H9 (cell line): ENCODE results near the gene CDH18. TPM values are rescaled to one million over a fixed set of nuclear protein-coding genes. Genes with fewer than 3 reads are reported as not detected.

Source experiments
- DNase-seq: peaks from one replicate; pipeline ENCODE4 v3.0.0-alpha.2; 2017
- H2AFZ ChIP-seq: one replicate; pipeline ENCODE4 v1.6.1; 2013; ENCODE audit warnings: mild to moderate bottlenecking, low read length, control low read depth, moderate library complexity
- H2AK5ac ChIP-seq: 2 replicates; pipeline ENCODE4 v1.6.1; 2013; ENCODE audit warnings: low read length, control low read depth, mixed read lengths; ENCODE audit not compliant: insufficient read length
- H2BK120ac ChIP-seq: one replicate; pipeline ENCODE4 v1.6.1; 2013; ENCODE audit warnings: low read depth, mild to moderate bottlenecking, low read length, control low read depth, inconsistent platforms; ENCODE audit not compliant: poor library complexity, severe bottlenecking
- H2BK12ac ChIP-seq: 2 replicates; pipeline ENCODE4 v1.6.1; 2013; ENCODE audit warnings: low read length, control low read depth, mixed read lengths, low read depth; ENCODE audit not compliant: insufficient read length
- H2BK15ac ChIP-seq: 2 replicates; pipeline ENCODE4 v1.6.1; 2013; ENCODE audit warnings: low read depth, low read length, control low read depth
- H2BK20ac ChIP-seq: one replicate; pipeline ENCODE4 v1.6.1; 2013; ENCODE audit warnings: low read depth, mild to moderate bottlenecking, low read length, control low read depth, inconsistent platforms; ENCODE audit not compliant: poor library complexity, severe bottlenecking
- H2BK5ac ChIP-seq: 2 replicates; pipeline ENCODE4 v1.6.1; 2013; ENCODE audit warnings: low read length, control low read depth, mixed read lengths; ENCODE audit not compliant: insufficient read length
- H3K14ac ChIP-seq: 2 replicates; pipeline ENCODE4 v1.6.1; 2013; ENCODE audit warnings: low read length, control low read depth; ENCODE audit not compliant: insufficient read depth
- H3K18ac ChIP-seq: 2 replicates; pipeline ENCODE4 v1.6.1; 2013; ENCODE audit warnings: low read depth, mild to moderate bottlenecking, mixed read lengths, low read length, control low read depth; ENCODE audit not compliant: insufficient read length
- H3K23ac ChIP-seq: 2 replicates; pipeline ENCODE4 v1.6.1; 2013; ENCODE audit warnings: low read length, control low read depth, mixed read lengths, low read depth; ENCODE audit not compliant: insufficient read length
- H3K23me2 ChIP-seq: 2 replicates; pipeline ENCODE4 v1.6.1; 2013; ENCODE audit warnings: low read depth, mild to moderate bottlenecking, mixed read lengths, low read length, control low read depth; ENCODE audit not compliant: insufficient read length, poor library complexity, severe bottlenecking
- H3K27ac ChIP-seq: 2 replicates; pipeline ENCODE4 v1.5.1; 2013; ENCODE audit warnings: low read length, control low read depth, mixed read lengths, low read depth; ENCODE audit not compliant: insufficient read length
- H3K27me3 ChIP-seq: 2 replicates; pipeline ENCODE4 v1.6.1; 2013; ENCODE audit warnings: low read length, control low read depth, inconsistent platforms; ENCODE audit not compliant: insufficient read depth
- H3K4ac ChIP-seq: 2 replicates; pipeline ENCODE4 v1.6.1; 2013; ENCODE audit warnings: low read depth, mild to moderate bottlenecking, control low read depth, inconsistent platforms, low read length, moderate library complexity
- H3K4me1 ChIP-seq: 2 replicates; pipeline ENCODE4 v1.6.1; 2013; ENCODE audit warnings: low read length, control low read depth, inconsistent platforms; ENCODE audit not compliant: insufficient read depth
- H3K4me2 ChIP-seq: 2 replicates; pipeline ENCODE4 v1.6.1; 2013; ENCODE audit warnings: low read length, control low read depth, mixed read lengths; ENCODE audit not compliant: insufficient read length, insufficient read depth
- H3K56ac ChIP-seq: 2 replicates; pipeline ENCODE4 v1.6.1; 2013; ENCODE audit warnings: low read depth, mild to moderate bottlenecking, mixed read lengths, low read length, control low read depth; ENCODE audit not compliant: insufficient read length
- H3K79me1 ChIP-seq: 2 replicates; pipeline ENCODE4 v1.6.1; 2013; ENCODE audit warnings: low read depth, mild to moderate bottlenecking, moderate library complexity, low read length, control low read depth, inconsistent platforms; ENCODE audit not compliant: insufficient read depth, poor library complexity, severe bottlenecking
- H3K79me2 ChIP-seq: 2 replicates; pipeline ENCODE4 v1.6.1; 2013; ENCODE audit warnings: low read length, control low read depth, inconsistent platforms; ENCODE audit not compliant: insufficient read depth
- H3K9ac ChIP-seq: 2 replicates; pipeline ENCODE4 v1.6.1; 2013; ENCODE audit warnings: low read length, control low read depth, mixed read lengths; ENCODE audit not compliant: insufficient read length; ENCODE audit errors: extremely low read depth
- H3K9me3 ChIP-seq: one replicate; pipeline ENCODE4 v1.6.1; 2013; ENCODE audit warnings: low read depth, low read length, inconsistent platforms; ENCODE audit not compliant: control insufficient read depth
- H3T11ph ChIP-seq: one replicate; pipeline ENCODE4 v1.6.1; 2013; ENCODE audit warnings: mild to moderate bottlenecking, low read length, control low read depth, inconsistent platforms
- H4K20me1 ChIP-seq: one replicate; pipeline ENCODE4 v1.6.1; 2013; ENCODE audit not compliant: control insufficient read depth, insufficient read length, insufficient read depth
- H4K5ac ChIP-seq: 2 replicates; pipeline ENCODE4 v1.6.1; 2013; ENCODE audit warnings: low read depth, mild to moderate bottlenecking, mixed read lengths, low read length, control low read depth; ENCODE audit not compliant: insufficient read length
- H4K8ac ChIP-seq: replicated peaks from 2 replicates; pipeline ENCODE4 v1.6.1; 2013; ENCODE audit warnings: low read length, control low read depth, mixed read lengths, low read depth; ENCODE audit not compliant: insufficient read length
- H4K91ac ChIP-seq: 2 replicates; pipeline ENCODE4 v1.6.1; 2013; ENCODE audit warnings: low read depth, mild to moderate bottlenecking, moderate library complexity, mixed read lengths, low read length, control low read depth; ENCODE audit not compliant: insufficient read length
- H3K27ac Mint-ChIP-seq, 3 experiments: 2 replicates in 2 of 3; 3 replicates in 1 of 3; pipeline ENCODE4 v1.8.0; 2020 to 2021; ENCODE audit warnings: mixed read lengths in 3 of 3, mild to moderate bottlenecking in 1 of 3, moderate library complexity in 1 of 3
- H3K27me3 Mint-ChIP-seq: 2 replicates; pipeline ENCODE4 v1.8.0; 2021; ENCODE audit warnings: low read depth, mild to moderate bottlenecking, moderate library complexity, mixed read lengths
- H3K36me3 Mint-ChIP-seq, 3 experiments: 2 replicates in 2 of 3; 3 replicates in 1 of 3; pipeline ENCODE4 v1.8.0; 2020 to 2021; ENCODE audit warnings: low read depth in 3 of 3, mixed read lengths in 3 of 3; ENCODE audit not compliant: insufficient read depth in 1 of 3
- H3K4me1 Mint-ChIP-seq, 2 experiments: 2 replicates each; pipeline ENCODE4 v1.8.0; 2020; ENCODE audit warnings: mixed read lengths in 2 of 2
- H3K4me3 Mint-ChIP-seq, 2 experiments: 2 replicates in 1 of 2; 3 replicates in 1 of 2; pipeline ENCODE4 v1.8.0; 2020 to 2021; ENCODE audit warnings: mild to moderate bottlenecking in 2 of 2, mixed read lengths in 2 of 2, moderate library complexity in 1 of 2
- H3K9me3 Mint-ChIP-seq, 2 experiments: 2 replicates in 1 of 2; 3 replicates in 1 of 2; pipeline ENCODE4 v1.8.0; 2020; ENCODE audit warnings: mild to moderate bottlenecking in 2 of 2, mixed read lengths in 2 of 2, moderate library complexity in 1 of 2
- CTCF ChIP-seq: fragments of 200-600 bp; sonication (generic); conservative IDR thresholded peaks from 3 replicates; pipeline ENCODE4 v1.8.0; 2021; ENCODE audit warnings: antibody characterized with exemption, mild to moderate bottlenecking
- total RNA-seq: library from RNA; stranded (reverse); gene quantifications from 2 replicates; pipeline ENCODE4 v1.2.1, GENCODE V29; 2021

Gene CDH18
- total RNA-seq, 1 experiment from 2014 or later: not detected

- Histone ChIP-seq H3K14ac (no peak overlapping the region), H3T11ph (no peak overlapping the region), H3K23me2 (no peaks in the 10 kb centered on the region), H3K23ac (no peak overlapping the region), H4K5ac (no peak overlapping the region), H3K79me2 (no peaks in the 10 kb centered on the region), H2AFZ (no peak overlapping the region), H3K9ac (no peak overlapping the region), H3K9me3 (no peaks in the 10 kb centered on the region), H3K56ac (no peak overlapping the region), H3K4me1 (no peaks in the 10 kb centered on the region; the same call in 1 of the 2 replicates), H4K20me1 (no peaks in the 10 kb centered on the region), H3K27me3 (no peaks in the 10 kb centered on the region), H2BK5ac (no peak overlapping the region), H3K79me1 (no peaks in the 10 kb centered on the region), H2BK20ac (no peak overlapping the region), H3K27ac (no peak overlapping the region), H4K91ac (no peak overlapping the region), H2AK5ac (no peak overlapping the region), H2BK12ac (no peak overlapping the region), H2BK15ac (no peak overlapping the region), H3K18ac (no peak overlapping the region), H2BK120ac (no peak overlapping the region), H4K8ac (no peak overlapping the region), H3K4me2 (no peak overlapping the region), H3K4ac (no peak overlapping the region)
- Mint-ChIP-seq H3K36me3 (peaks cover 4 to 14% (median 5%) of the 10 kb centered on the region in 3 experiments; a peak in 4 of 7 replicates), H3K27me3 (no peaks in the 10 kb centered on the region), H3K9me3 (peaks cover 2 to 3% of the 10 kb centered on the region in 2 experiments; a peak in 3 of 5 replicates), H3K4me3 (no peak overlapping the region), H3K27ac (no peak overlapping the region), H3K4me1 (peaks cover 17 to 18% of the 10 kb centered on the region in 2 experiments)
- DNase-seq: no peak
- no peak for TF ChIP-seq CTCF
These were observed 132.5 kb downstream of the CDH18 start for GRCh38 chr5:19855453-19855852.
